Activated T-cell treated with anti-CD3 and anti-CD28 coated beads for 1 hour (primary cell): ENCODE measurements around the gene HTR3C.
A peak's percentile ranks its signal among the peaks of the same experiment; 100 is the strongest.
"Not testable (repeated sequence)": the region's sequence is repeated elsewhere in the genome, so short reads cannot be mapped to it uniquely, and the experiment has no call there.

Source experiments
- DNase-seq: peaks from one replicate; pipeline ENCODE4 v3.0.0-alpha.2; 2020; ENCODE audit warnings: low read depth

HTR3C gene

GRCh38 chr3:184052767-184053166 lies at the start of gene HTR3C:
Gene HTR3C, plus strand, starts transcription at chr3:184053047. Its CDS starts 34 bp downstream, at chr3:184053081.
- no peak for DNase-seq

DNA sequence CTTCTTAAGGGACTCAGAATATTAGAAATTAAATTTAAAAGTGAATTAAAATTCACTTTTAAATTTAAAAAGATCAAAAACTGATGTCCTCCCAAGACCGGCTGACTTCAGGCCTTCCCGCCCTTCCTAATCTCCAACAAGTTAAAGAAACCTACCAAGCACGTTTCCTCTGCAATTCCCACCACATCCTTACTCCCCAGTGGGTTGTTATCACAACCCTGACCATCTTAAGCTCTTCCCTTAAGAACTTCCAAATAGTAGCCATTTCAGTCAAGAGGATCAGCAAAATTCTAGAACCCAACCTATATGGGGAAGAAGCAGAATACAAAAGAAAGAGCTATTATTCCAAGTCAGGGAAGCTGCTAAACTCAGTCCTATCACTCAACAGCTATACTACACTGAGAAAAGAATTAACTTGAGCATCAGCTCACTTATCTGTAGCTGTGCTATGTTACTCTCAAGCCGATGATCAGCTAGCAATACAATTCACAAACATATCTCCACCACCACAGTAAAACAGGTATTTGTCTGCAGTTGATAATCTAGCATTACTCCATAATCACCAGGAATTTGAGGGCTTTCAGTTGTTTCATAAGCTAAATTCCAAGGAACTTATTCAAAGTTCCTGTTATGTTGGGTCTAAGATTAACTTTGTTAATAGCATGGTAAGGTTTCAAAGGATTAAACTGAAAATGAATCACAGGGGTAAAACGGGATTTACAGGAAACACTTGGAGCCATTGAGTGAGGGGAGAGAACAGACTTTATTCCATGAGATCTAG lies 49.5 kb upstream of the HTR3C start:
- no peak for DNase-seq

- no peak for DNase-seq
Observed at GRCh38 chr3:184004476-184004875, 48.4 kb upstream of the HTR3C start.

- no peak for DNase-seq
Observed at GRCh38 chr3:184005941-184006507, 46.8 kb upstream of the HTR3C start.

- not testable (repeated sequence) for DNase-seq
Observed at GRCh38 chr3:184007143-184007813, 45.6 kb upstream of the HTR3C start.

DNA sequence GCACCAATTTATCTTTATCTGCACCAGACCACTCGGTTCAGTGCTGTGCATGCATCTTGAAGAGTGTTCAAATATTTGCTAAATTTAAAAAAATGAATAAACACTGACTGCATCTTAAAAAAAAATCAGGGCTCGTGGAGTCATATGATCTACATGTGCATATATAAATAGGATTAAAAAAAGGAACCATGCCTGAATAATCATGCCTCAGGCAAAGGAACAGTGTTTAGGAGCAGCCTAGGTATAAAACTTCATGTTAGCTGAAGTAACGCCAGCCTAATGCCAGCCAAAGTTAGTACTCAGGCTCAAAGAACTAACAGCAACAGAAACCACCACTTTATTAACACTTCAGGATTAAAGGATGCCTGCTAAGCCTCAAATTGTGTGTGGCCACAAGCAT lies 44.7 kb upstream of the HTR3C start:
- DNase-seq, result no peak

- no peak for DNase-seq
Observed at GRCh38 chr3:184011230-184011876, 41.5 kb upstream of the HTR3C start.

DNA sequence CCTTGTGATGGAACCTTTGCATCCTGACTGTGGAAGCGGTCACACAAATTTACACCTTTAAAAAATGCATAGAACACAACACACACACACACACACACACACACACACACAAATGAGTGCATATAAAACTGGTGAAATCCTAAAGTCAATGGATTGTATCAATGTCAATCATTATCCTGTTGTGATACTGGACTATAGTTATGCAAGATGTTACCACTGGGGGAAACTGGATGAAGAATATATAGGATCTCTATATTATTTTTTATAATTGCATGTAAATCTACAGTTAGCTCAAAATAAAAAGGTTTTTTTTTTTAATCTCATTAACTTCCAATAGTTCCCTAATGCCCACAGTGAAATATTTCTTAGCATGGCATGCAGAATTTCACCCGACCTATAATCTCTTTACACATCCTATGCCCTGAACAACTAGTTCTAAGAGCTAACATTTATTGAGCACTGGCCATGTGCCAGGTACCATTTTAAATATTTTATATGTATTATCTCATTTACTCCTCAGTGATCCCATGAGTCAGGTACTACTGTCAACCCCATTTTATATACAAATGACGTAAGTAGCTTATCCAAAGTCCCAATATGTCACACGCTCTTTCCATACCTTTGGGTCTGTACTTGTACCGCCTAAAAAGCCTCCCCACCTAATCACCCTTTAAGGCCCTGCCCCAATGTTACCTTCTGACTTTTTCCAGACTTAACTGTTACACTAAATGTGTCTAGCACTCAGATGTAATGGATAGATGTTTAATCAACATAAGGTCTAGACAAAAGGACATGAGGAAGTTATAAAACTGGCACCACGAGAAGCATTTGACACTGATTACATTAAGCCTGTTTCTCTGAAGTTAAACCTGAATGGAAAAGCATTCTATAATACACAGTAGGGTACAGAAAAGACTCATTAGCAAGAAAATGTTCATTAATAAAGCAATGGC lies 40.6 kb upstream of the HTR3C start:
- DNase-seq, result no peak

DNA sequence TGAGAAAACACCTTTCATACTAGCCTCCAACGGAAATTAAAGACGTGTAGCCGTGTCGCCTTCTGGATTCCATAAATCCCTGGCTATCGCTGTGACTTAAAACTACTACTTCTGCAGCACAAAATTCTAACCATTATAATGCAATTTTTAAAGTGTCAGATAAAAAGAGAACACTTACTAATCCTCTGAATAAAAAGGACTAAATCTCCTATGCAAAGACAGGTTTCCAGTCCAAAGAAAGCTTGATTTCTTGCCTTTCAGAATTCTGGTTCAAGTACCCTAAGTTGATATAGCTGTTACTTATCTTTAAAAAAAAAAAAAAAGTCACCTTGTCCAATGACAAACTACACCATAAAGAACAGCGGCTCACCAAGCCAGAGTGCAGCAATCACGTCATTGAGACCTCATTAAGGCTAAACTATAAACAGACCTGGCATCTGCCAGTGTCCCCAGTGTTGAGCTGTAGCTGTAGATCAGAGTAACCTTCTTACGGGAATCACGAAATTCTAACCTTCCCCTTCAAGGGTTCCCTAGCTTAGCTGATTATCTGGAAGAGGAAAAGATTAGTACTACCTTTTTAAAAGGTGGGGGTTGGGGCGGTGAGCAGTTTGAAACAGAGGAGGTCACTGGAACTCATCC lies 37.3 kb upstream of the HTR3C start:
- DNase-seq, result no peak

DNA sequence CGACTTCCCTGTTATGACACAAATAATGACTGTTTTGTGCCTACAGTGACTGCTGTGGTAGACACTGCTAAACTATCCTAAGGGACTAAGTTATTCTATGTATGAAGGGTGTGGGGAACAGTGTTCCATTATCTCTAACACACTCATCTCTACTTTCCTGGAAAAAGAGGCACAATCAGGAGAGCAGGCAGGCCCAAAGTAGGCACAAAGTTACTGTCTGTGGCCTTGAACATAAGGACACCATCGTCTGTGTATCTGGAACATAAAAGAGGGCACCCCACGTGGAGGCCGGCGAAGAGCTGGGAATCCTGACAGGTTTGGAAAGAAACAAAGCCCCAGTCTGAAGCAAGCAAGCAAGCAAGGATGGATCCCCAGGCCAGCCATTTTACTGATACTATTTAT lies 36.7 kb upstream of the HTR3C start:
- DNase-seq, result no peak

GRCh38 chr3:184016811-184017671 lies 35.8 kb upstream of the HTR3C start:
- DNase-seq, result peak; percentile 36

DNA sequence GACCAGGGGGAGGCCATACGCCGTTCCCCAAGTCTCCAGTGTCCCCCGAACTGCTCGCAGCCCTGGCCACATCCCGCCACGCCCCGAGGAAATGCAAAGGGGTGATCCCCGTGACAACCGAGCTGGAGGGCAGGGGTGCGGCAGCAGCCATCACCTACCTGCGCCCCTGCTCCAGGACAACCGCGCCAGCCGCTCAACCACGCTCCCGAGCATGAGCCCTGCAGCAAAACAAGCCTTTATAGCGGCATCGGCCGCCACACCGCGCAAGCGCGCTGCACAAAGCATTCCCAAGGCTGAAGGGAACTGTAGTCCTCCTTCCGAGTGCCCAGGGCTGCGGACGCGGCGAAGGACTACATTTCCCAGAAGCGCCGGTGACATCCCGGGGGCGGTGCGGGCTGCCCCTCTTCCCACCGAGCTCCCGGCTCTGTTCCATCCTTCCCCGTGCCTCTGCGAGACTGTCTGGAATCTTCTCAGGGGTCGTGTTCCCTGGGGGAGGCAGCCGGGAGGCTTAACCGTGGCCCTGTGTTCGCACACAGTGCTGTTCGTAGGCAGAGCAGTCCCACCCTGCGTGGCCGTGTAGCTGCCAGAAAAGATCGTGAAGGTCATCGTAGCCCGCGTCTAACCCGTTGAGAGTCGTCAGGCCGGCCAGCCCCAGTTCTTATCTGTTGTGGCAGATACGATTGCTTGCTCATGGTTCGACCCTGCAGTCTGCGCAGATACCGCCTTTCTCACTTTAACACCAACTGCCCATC lies 35.0 kb upstream of the HTR3C start, which contains the start of gene ABCC5:
ABCC5 (minus strand) TSS at position 213 of the 752 bp plus-strand sequence. CDS start 3,492 bp downstream, outside the sequence.
- peak; percentile 70 for DNase-seq

DNA sequence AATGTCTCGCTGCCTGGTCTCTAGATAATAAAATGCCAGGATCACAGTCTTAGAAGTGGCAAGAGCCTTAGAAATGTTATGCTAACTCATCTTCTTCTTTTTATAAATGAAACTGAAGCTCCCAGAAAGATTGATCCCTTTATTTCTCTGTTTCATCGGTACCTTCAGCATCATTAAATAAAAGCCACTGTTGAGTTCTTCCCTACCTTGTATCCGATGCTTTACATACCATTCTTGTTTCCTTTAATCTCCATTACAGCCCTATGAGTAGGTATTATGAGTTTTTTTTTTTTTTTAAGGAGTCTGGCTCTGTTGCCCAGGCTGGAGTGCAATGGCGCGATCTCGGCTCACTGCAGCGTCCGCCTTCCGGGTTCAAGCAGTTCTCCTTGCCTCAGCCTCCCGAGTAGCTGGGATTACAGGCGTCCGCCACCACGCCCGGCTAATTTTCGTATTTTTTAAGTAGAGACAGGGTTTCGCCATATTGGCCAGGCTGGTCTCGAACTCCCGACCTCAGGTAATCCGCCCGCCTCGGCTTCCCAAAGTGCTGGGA lies 34.3 kb upstream of the HTR3C start:
- DNase-seq, result no peak

DNA sequence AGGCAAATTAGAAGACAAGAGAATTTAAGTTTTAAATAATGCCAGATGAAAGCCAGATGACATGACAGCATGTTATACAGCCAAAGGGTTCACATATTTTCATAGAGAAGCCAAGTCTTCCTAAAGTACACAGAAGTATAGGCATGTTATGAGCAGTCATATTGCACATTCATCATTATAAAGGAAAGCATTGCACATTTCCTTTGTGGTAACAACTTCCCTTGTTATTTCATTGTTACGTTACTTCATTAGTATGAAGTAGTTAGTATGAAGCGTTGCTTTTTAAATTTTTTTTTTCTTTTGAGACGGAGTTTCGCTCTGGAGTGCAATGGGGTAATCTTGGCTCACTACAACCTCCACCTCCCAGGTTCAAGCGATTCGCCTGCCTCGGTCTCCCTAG lies 30.5 kb upstream of the HTR3C start:
- no peak for DNase-seq

DNA sequence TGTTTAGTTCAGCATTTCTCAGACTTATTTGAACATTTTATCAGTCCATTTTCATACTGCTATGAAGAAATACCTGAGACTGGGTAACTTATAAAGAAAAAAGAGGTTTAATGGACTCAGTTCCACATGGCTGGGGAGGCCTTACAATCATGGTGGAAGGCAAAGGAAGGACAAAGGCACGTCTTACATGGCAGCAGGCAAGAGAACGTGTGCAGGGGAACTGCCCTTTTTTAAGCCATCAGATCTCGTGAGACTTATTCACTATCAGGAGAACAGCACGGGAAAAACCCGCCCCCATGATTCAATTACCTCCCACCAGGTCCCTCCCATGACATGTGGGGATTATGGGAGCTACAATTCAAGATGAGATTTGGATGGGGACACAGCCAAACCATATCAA lies 27.6 kb upstream of the HTR3C start:
- not testable (repeated sequence) for DNase-seq

DNA sequence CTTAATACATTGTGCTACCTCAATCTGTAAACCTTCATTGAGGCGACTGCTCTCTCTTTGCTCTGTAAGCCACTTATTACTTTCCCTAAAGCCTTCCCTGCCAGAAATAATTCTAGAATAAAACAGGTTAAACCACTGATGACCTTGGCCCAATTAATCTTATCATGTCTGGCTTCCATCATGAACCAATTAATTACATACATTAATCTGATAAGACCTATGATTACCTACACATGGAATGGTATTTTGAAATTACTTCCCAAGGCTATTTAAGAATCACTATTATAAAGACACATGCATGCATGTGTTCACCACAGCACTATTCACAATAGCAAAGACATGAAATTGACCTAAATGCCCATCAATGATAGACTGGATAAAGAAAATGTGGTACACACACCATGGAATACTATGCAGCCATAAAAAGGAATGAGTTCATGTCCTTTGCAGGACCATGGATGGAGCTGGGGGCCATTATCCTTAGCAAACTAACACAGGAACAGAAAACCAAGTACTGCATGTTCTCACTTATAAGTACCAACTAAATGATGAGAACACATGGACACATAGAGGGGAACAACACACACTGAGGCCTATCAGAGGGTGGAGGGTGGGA lies 24.5 kb upstream of the HTR3C start:
- not testable (repeated sequence) for DNase-seq

DNA sequence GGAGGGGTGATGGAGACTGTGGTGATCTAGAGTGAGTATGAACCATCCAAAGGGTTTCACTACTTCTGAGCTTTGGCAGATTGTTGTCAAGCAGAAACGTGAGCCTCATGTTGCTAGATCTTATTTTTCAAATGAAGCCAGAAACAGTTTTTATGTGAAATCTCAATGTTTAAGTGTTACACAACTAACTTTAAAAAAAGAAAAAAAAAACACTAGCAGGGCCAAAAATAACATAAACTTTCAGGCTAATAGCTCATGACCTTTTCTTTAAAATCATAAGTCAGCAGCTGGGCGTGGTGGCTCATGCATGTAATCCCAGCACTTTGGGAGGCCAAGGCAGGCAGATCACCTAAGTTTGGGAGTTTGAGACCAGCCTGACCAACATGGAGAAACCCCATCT lies 23.4 kb upstream of the HTR3C start:
- no peak for DNase-seq

DNA sequence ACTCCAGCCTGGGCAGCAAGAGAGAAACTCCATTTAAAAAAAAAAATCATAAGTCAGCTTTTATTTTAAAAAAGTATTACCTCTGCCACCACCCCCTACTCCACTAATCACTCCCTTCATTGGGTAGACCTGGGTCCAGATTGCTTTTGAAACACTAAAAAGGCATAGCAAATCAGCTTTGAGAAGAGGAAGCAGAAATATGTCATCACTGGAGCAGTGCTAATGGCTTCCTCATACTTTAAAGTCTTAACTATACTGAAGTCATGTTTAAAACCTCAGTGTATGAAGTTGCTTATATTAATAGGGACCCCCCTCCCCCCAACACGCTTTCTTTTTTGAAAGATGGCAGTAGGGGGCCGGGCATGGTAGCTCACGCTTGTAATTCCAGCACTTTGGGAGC lies 22.3 kb upstream of the HTR3C start:
- no peak for DNase-seq
